ENCODE data around the gene WNT16.
"Not testable (repeated sequence)": the region's sequence is repeated elsewhere in the genome, so short reads cannot be mapped to it uniquely, and the experiment has no call there.

Gene WNT16

GRCh38 chr7:121306565-121306964 lies 22.2 kb upstream of the WNT16 start:
- DNase-seq (ENCODE audit: low read depth) = no peak

GRCh38 chr7:121307021-121307574 lies 21.7 kb upstream of the WNT16 start:
- no peak for DNase-seq (ENCODE audit: low read depth)

- DNase-seq (ENCODE audit: low read depth) = no peak
Measured at GRCh38 chr7:121313220-121313792, 15.5 kb upstream of the WNT16 start.

GRCh38 chr7:121313793-121314676 lies 14.8 kb upstream of the WNT16 start:
- no peak for DNase-seq (ENCODE audit: low read depth)

GRCh38 chr7:121315170-121315569 lies 13.6 kb upstream of the WNT16 start:
- not testable (repeated sequence) for DNase-seq (ENCODE audit: low read depth)

GRCh38 chr7:121322460-121322859 lies 6.3 kb upstream of the WNT16 start:
- no peak for DNase-seq (ENCODE audit: low read depth)

- no peak for DNase-seq (ENCODE audit: low read depth)
Measured at GRCh38 chr7:121323515-121324302, 5.1 kb upstream of the WNT16 start.

GRCh38 chr7:121327671-121328070 lies 1.1 kb upstream of the WNT16 start:
- no peak for DNase-seq (ENCODE audit: low read depth)

GRCh38 chr7:121329191-121330052 lies 622 bp downstream of the WNT16 start:
- no peak for DNase-seq (ENCODE audit: low read depth)

- no peak for DNase-seq (ENCODE audit: low read depth)
Measured at GRCh38 chr7:121330053-121330833, 1.4 kb downstream of the WNT16 start.

GRCh38 chr7:121331048-121331447 lies 2.2 kb downstream of the WNT16 start:
- DNase-seq (ENCODE audit: low read depth) = no peak

GRCh38 chr7:121331574-121331973 lies 2.8 kb downstream of the WNT16 start:
- DNase-seq (ENCODE audit: low read depth) = no peak

- no peak for DNase-seq (ENCODE audit: low read depth)
Measured at GRCh38 chr7:121334376-121334775, 5.6 kb downstream of the WNT16 start.

- DNase-seq (ENCODE audit: low read depth) = no peak
Measured at GRCh38 chr7:121334875-121335648, 6.3 kb downstream of the WNT16 start.

- no peak for DNase-seq (ENCODE audit: low read depth)
Measured at GRCh38 chr7:121336579-121336978, 7.8 kb downstream of the WNT16 start.

- no peak for DNase-seq (ENCODE audit: low read depth)
Measured at GRCh38 chr7:121337398-121337797, 8.6 kb downstream of the WNT16 start.

- no peak for DNase-seq (ENCODE audit: low read depth)
Measured at GRCh38 chr7:121339082-121339481, 10.3 kb downstream of the WNT16 start.

- no peak for DNase-seq (ENCODE audit: low read depth)
Measured at GRCh38 chr7:121341933-121342332, 13.1 kb downstream of the WNT16 start.

GRCh38 chr7:121342631-121343030 lies 13.8 kb downstream of the WNT16 start:
- DNase-seq (ENCODE audit: low read depth) = no peak

- DNase-seq (ENCODE audit: low read depth) = no peak
Measured at GRCh38 chr7:121343302-121343701, 14.5 kb downstream of the WNT16 start.

Measured in stimulated activated CD8-positive, alpha-beta memory T cell treated with anti-CD3 and anti-CD28 coated beads, Interleukin-15, amount 100 ng/mL, for 24 hours (primary cell).